Measurements from ENCODE around the gene DHTKD1. TPM values are rescaled to one million over a fixed set of nuclear protein-coding genes. Genes with fewer than 3 reads are reported as not detected.

DHTKD1 gene
- total RNA-seq, 1 experiment from 2014 or later = 61.4 TPM

DNA sequence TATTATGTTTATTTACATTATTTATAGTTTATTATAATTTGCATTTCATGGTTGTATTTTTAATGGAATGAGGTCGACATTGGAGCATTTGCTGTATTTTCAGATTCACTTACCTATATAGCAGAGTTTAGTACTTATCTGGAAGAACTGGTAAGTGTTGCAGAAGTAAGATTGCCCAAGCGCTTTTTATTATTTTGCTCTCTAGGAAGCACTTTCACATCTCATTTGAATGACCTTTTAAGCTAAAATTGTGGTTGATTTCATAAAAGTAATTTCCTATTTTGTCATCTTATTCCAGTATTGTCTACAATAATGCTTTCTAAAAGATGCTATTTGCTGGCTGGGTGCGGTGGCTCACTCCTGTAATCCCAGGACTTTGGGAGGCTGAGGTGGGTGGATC, 89.4 kb downstream of the DHTKD1 start:
- BruUV-seq (replicated peaks) = no TSS peak
- Histone ChIP-seq H3K4me3 (ENCODE audit: low read depth, low read length) (no peak overlapping the region), H3K27me3 (replicated peaks; ENCODE audit: control insufficient read depth, insufficient read depth, low read length) (no peaks in the 10 kb centered on the region), H3K9me3 (no peaks in the 10 kb centered on the region), H3K4me1 (peaks cover 27% of the 10 kb centered on the region), H3K36me3 (ENCODE audit: control insufficient read depth, insufficient read depth, low read length) (peaks cover 1% of the 10 kb centered on the region; the same call in 1 of the 2 replicates)
- CTCF ChIA-PET = no interaction called here
- Mint-ChIP-seq H3K36me3 (ENCODE audit: insufficient read depth, unreplicated experiment) (peaks cover 47% of the 10 kb centered on the region), H3K9me3 (ENCODE audit: unreplicated experiment) (no peaks in the 10 kb centered on the region), H3K4me1 (ENCODE audit: low read depth, unreplicated experiment) (peaks cover 27% of the 10 kb centered on the region), H3K27me3 (ENCODE audit: insufficient read depth, unreplicated experiment) (no peaks in the 10 kb centered on the region), H3K27ac (ENCODE audit: unreplicated experiment) (peak overlapping the region; percentile 11), H3K4me3 (ENCODE audit: unreplicated experiment) (peak overlapping the region; percentile 49)
- intact Hi-C loops (cut with micrococcal nuclease; ENCODE audit: unreplicated experiment) = no loop called here
- POLR2A ChIA-PET = no interaction called here
- DNase-seq = no peak
- no peak for TF ChIP-seq CTCF (IDR thresholded peaks at IDR 0.05; ENCODE audit: insufficient read depth in 1 of 2, low read depth in 1 of 2, low read length in 1 of 2, severe bottlenecking in 1 of 2, unreplicated experiment in 1 of 2)

- Mint-ChIP-seq H3K36me3 (ENCODE audit: insufficient read depth, unreplicated experiment) (peaks cover 49% of the 10 kb centered on the region), H3K4me3 (ENCODE audit: unreplicated experiment) (no peak overlapping the region), H3K27ac (ENCODE audit: unreplicated experiment) (no peak overlapping the region), H3K9me3 (ENCODE audit: unreplicated experiment) (no peaks in the 10 kb centered on the region), H3K27me3 (ENCODE audit: insufficient read depth, unreplicated experiment) (no peaks in the 10 kb centered on the region), H3K4me1 (ENCODE audit: low read depth, unreplicated experiment) (peaks cover 16% of the 10 kb centered on the region)
- Histone ChIP-seq H3K4me1 (peaks cover 21% of the 10 kb centered on the region), H3K9me3 (no peaks in the 10 kb centered on the region), H3K27me3 (replicated peaks; ENCODE audit: control insufficient read depth, insufficient read depth, low read length) (no peaks in the 10 kb centered on the region), H3K36me3 (ENCODE audit: control insufficient read depth, insufficient read depth, low read length) (peaks cover 2% of the 10 kb centered on the region; the same call in 1 of the 2 replicates), H3K4me3 (ENCODE audit: low read depth, low read length) (no peak overlapping the region)
- ChIA-PET CTCF (no interaction called here), POLR2A (no interaction called here)
- no peak for TF ChIP-seq CTCF (IDR thresholded peaks at IDR 0.05; ENCODE audit: insufficient read depth in 1 of 2, low read depth in 1 of 2, low read length in 1 of 2, severe bottlenecking in 1 of 2, unreplicated experiment in 1 of 2)
- no TSS peak for BruUV-seq (replicated peaks)
- DNase-seq = no peak
- intact Hi-C loops (cut with micrococcal nuclease; ENCODE audit: unreplicated experiment) = no loop called here
These were observed 91.9 kb downstream of the DHTKD1 start for GRCh38 chr10:12160664-12161063.

GRCh38 chr10:12162927-12163326, 94.2 kb downstream of the DHTKD1 start:
- H3K36me3 ChIP-seq (ENCODE audit: control insufficient read depth, insufficient read depth, low read length) = peaks cover 2% of the 10 kb centered on the region; the same call in 1 of the 2 replicates
- no peaks in the 10 kb centered on the region for H3K9me3 Mint-ChIP-seq (ENCODE audit: unreplicated experiment)
- no peaks in the 10 kb centered on the region for H3K27me3 Mint-ChIP-seq (ENCODE audit: insufficient read depth, unreplicated experiment)
- H3K4me1 Mint-ChIP-seq (ENCODE audit: low read depth, unreplicated experiment) = peaks cover 1% of the 10 kb centered on the region
- no peak overlapping the region for H3K4me3 ChIP-seq (ENCODE audit: low read depth, low read length)
- H3K4me3 Mint-ChIP-seq (ENCODE audit: unreplicated experiment) = no peak overlapping the region
- H3K36me3 Mint-ChIP-seq (ENCODE audit: insufficient read depth, unreplicated experiment) = peaks cover 51% of the 10 kb centered on the region
- intact Hi-C loops (cut with micrococcal nuclease; ENCODE audit: unreplicated experiment) = no loop called here
- H3K27me3 ChIP-seq (replicated peaks; ENCODE audit: control insufficient read depth, insufficient read depth, low read length) = no peaks in the 10 kb centered on the region
- H3K4me1 ChIP-seq = no peaks in the 10 kb centered on the region
- no TSS peak for BruUV-seq (replicated peaks)
- H3K9me3 ChIP-seq = no peaks in the 10 kb centered on the region
- ChIA-PET POLR2A (interaction anchor here (0.6 kb wide), 3 partner anchors 130 to 845 kb away, joined by 3 to 7 read pairs (median 4); no protein-coding TSS in a partner anchor), CTCF (interaction anchor here (1.1 kb wide), 1 partner anchor 33 kb away, joined by 3 read pairs; no protein-coding TSS in a partner anchor)
- H3K27ac Mint-ChIP-seq (ENCODE audit: unreplicated experiment) = no peak overlapping the region
- DNase-seq = no peak
- no peak for TF ChIP-seq CTCF (IDR thresholded peaks at IDR 0.05; ENCODE audit: insufficient read depth in 1 of 2, low read depth in 1 of 2, low read length in 1 of 2, severe bottlenecking in 1 of 2, unreplicated experiment in 1 of 2)

Measured in Caco-2 (cell line).